SJSA1 (cell line): ENCODE results near the gene CPNE1. TPM values are rescaled to one million over a fixed set of nuclear protein-coding genes. Genes with fewer than 3 reads are reported as not detected.

ENCODE experiments used
- DNase-seq, 2 experiments: peaks; one replicate each; pipeline ENCODE4 v3.0.0-alpha.2; 2015 to 2020; ENCODE audit warnings: low spot score in 2 of 2, low read depth in 1 of 2
- H3K27ac ChIP-seq: fragments of 250-450 bp; sonication (Bioruptor Pico); 2 replicates; pipeline ENCODE4 v1.5.1; 2020; ENCODE audit warnings: mild to moderate bottlenecking, moderate library complexity
- H3K27me3 ChIP-seq: fragments of 250-450 bp; sonication (Bioruptor Pico); replicated peaks from 2 replicates; pipeline ENCODE4 v1.5.1; 2020; ENCODE audit warnings: mild to moderate bottlenecking, moderate library complexity
- H3K36me3 ChIP-seq: fragments of 250-450 bp; sonication (Bioruptor Pico); 2 replicates; pipeline ENCODE4 v1.5.1; 2020; ENCODE audit warnings: mild to moderate bottlenecking
- H3K4me1 ChIP-seq: fragments of 250-450 bp; sonication (Bioruptor Pico); replicated peaks from 2 replicates; pipeline ENCODE4 v1.6.1; 2021; ENCODE audit warnings: mild to moderate bottlenecking
- H3K4me3 ChIP-seq: fragments of 250-450 bp; sonication (Bioruptor Pico); 2 replicates; pipeline ENCODE4 v1.5.1; 2020; ENCODE audit warnings: mild to moderate bottlenecking
- H3K9me3 ChIP-seq: fragments of 250-450 bp; sonication (Bioruptor Pico); replicated peaks from 2 replicates; pipeline ENCODE4 v1.5.1; 2020; ENCODE audit warnings: mild to moderate bottlenecking
- total RNA-seq: library from RNA; depleted of rRNA; stranded (reverse); fragments of >200 nt; shearing (Covaris generic); gene quantifications from 2 replicates; pipeline ENCODE4 v1.2.3, GENCODE V29; 2014

The CPNE1 gene
- total RNA-seq, 1 experiment from 2014 or later: 162 TPM

- H3K27ac ChIP-seq: no peak overlapping the region
- DNase-seq: no peak
- H3K36me3 ChIP-seq: peaks cover 79% of the 10 kb centered on the region
- H3K4me3 ChIP-seq: no peak overlapping the region
- H3K27me3 ChIP-seq: no peaks in the 10 kb centered on the region
- H3K4me1 ChIP-seq: no peaks in the 10 kb centered on the region
- H3K9me3 ChIP-seq: no peaks in the 10 kb centered on the region
Measured at GRCh38 chr20:35653893-35654292, 10.8 kb downstream of the CPNE1 start.

- DNase-seq: no peak
- no peaks in the 10 kb centered on the region for H3K9me3 ChIP-seq
- no peaks in the 10 kb centered on the region for H3K27me3 ChIP-seq
- H3K36me3 ChIP-seq: peaks cover 81% of the 10 kb centered on the region
- no peak overlapping the region for H3K27ac ChIP-seq
- no peak overlapping the region for H3K4me3 ChIP-seq
- no peaks in the 10 kb centered on the region for H3K4me1 ChIP-seq
Measured at GRCh38 chr20:35653430-35653734, 11.3 kb downstream of the CPNE1 start.

DNA sequence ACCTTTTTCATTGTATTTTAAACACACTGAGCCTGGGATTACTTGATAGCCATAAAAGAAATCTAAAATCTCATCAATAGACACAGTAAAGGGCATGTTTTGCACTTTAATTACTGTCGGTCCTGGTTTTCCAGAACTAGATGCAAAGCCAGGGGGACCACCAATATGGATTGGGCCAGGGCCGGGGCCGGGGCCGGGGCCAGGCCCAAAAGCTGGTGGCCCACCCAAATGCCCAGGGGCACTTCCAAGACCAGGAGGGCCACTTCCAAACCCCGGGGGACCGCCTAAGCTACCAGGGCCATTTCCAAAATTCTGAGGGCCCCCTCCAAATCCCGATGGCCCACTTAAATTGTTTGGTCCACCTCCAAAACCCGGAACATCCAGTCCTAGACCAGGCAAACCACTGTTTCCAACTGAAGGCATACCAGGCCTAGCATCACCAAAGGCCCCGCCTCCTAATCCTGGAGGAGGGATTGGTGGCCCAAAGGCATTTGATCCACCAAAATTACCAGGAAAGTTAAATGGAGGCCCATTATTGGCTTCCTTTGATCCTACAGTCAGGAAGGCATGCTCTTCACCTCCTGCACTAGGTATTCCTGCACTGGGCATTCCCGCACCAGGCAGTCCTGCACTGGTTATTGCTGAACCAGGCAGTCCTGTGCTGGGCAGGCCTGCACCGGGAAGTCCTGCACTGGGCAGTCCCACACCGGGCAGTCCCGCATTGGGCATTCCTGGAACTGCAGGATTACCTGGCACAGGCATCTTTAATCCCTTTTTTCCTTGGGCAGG, 11.9 kb downstream of the CPNE1 start:
- Histone ChIP-seq H3K27me3 (no peaks in the 10 kb centered on the region), H3K36me3 (peaks cover 82% of the 10 kb centered on the region), H3K4me3 (no peak overlapping the region), H3K27ac (no peak overlapping the region), H3K9me3 (no peaks in the 10 kb centered on the region), H3K4me1 (no peaks in the 10 kb centered on the region)
- no peak for DNase-seq

DNA sequence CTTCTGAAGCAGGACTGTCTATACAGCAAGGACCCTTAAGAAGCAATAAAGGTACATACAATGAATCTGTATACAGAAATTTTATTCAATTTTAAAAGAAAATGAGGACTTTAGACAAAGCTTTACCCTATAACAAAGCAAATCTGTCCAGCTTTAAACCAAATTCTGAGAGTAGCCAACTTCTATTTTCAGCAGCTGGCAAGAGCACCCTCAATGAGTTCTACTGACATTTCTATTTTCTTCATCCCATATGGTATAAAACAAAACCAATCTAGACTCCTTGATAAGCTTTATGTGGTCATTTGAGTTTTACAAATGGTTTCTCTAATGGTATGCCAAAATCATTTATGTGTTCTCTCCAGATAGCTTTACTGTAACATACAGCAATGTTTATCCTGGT, 12.7 kb downstream of the CPNE1 start:
- Histone ChIP-seq H3K9me3 (no peaks in the 10 kb centered on the region), H3K36me3 (peaks cover 80% of the 10 kb centered on the region), H3K4me1 (no peaks in the 10 kb centered on the region), H3K4me3 (no peak overlapping the region), H3K27ac (no peak overlapping the region), H3K27me3 (no peaks in the 10 kb centered on the region)
- no peak for DNase-seq

GRCh38 chr20:35650632-35651031, 14.1 kb downstream of the CPNE1 start:
- no peaks in the 10 kb centered on the region for H3K27me3 ChIP-seq
- peaks cover 70% of the 10 kb centered on the region for H3K36me3 ChIP-seq
- no peak overlapping the region for H3K4me3 ChIP-seq
- H3K9me3 ChIP-seq: no peaks in the 10 kb centered on the region
- H3K27ac ChIP-seq: no peak overlapping the region
- no peaks in the 10 kb centered on the region for H3K4me1 ChIP-seq
- no peak for DNase-seq

DNA sequence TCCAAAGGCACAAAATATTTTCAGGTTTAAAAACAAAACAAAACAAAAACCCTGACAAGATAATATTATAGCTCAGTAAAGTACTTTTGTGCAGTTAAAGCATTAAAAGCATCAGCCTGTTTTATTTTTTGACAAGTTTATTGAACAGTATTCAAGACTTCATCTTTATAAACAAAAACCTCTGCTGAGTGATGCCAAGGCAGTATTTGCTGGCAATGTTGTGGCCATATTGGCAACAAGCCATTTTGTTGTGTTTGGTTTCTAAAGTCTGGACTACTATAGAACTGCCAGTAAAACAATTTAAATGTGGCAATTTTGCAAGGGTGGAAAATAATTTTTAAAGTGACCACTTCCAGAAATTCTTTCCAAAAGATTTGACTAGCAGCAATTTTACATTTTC, 15.9 kb downstream of the CPNE1 start:
- DNase-seq: no peak
- peaks cover 61% of the 10 kb centered on the region for H3K36me3 ChIP-seq
- no peaks in the 10 kb centered on the region for H3K27me3 ChIP-seq

DNA sequence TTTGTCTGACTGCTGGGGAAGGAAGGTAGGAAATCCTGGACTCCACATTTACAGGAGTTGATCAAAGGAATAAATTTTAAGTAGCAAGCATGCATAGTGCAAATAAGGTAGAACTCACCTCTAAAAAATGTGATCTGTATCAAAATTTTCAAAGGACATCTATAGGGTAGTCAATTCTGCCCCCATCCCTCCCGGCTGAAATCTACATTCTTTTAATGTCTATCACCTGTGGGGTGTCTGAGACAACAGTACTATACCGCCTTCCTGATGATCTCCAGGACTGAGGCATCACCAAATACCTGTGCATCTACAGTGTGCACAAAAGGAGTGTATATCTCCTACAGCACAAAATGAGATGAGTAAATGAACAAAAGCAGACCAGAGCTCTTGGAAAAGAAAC, 19.9 kb downstream of the CPNE1 start:
- H3K9me3 ChIP-seq: no peaks in the 10 kb centered on the region
- no peak overlapping the region for H3K27ac ChIP-seq
- peaks cover 31% of the 10 kb centered on the region for H3K36me3 ChIP-seq
- H3K4me1 ChIP-seq: no peaks in the 10 kb centered on the region
- no peak overlapping the region for H3K4me3 ChIP-seq
- no peaks in the 10 kb centered on the region for H3K27me3 ChIP-seq
- no peak for DNase-seq

More for the DNA sequence above, 15.9 kb downstream of the CPNE1 start:
- H3K4me1 ChIP-seq: no peaks in the 10 kb centered on the region
- H3K9me3 ChIP-seq: no peaks in the 10 kb centered on the region
- H3K4me3 ChIP-seq: no peak overlapping the region
- no peak overlapping the region for H3K27ac ChIP-seq

GRCh38 chr20:35643045-35643444, 21.7 kb downstream of the CPNE1 start:
- Histone ChIP-seq H3K9me3 (no peaks in the 10 kb centered on the region), H3K27ac (no peak overlapping the region), H3K4me3 (no peak overlapping the region), H3K36me3 (peaks cover 23% of the 10 kb centered on the region), H3K4me1 (no peaks in the 10 kb centered on the region), H3K27me3 (no peaks in the 10 kb centered on the region)
- DNase-seq: no peak

DNA sequence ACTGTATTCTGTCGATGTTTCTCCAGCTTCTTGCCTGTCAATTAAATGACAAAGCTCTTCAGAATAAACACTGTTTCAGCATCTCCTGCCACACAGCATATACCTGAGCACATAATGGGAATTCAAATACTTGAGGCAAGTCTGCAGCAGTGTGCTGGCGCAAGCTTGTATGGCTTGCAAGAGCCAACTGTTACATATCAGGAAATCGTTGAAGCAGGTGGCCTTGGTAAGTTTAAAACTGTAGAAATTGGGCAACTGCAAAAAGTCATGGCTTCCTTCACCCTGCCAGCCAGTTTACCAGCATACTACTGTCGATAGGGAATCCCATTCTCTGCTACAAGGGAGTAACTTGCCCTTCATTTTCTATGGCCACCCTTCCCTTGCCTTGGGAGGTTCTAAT, 23.0 kb downstream of the CPNE1 start:
- no peak for DNase-seq
- Histone ChIP-seq H3K4me3 (no peak overlapping the region), H3K36me3 (peaks cover 19% of the 10 kb centered on the region), H3K27ac (no peak overlapping the region), H3K4me1 (no peaks in the 10 kb centered on the region), H3K27me3 (no peaks in the 10 kb centered on the region), H3K9me3 (no peaks in the 10 kb centered on the region)

DNA sequence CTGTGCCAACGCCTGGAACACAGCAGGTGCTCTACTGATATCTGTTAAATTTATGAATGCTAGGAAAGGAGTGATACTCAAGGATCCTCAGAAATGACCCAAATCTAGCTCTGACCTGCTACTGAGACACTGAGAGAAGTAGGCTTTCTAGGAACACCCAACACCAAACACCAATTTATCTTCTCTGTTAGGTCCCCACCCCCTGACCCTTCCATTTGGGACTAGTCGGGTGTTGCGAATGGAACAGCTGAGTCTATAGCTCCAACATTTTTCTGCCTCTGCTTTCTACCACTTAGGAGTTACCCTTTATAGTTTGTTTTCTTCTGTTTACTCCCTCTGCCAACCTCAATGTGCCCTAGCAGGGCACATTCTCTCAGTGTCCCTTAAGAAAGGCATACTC, 24.0 kb downstream of the CPNE1 start:
- no peaks in the 10 kb centered on the region for H3K9me3 ChIP-seq
- no peak overlapping the region for H3K4me3 ChIP-seq
- no peaks in the 10 kb centered on the region for H3K27me3 ChIP-seq
- H3K4me1 ChIP-seq: no peaks in the 10 kb centered on the region
- DNase-seq: no peak
- no peak overlapping the region for H3K27ac ChIP-seq
- H3K36me3 ChIP-seq: peaks cover 16% of the 10 kb centered on the region

DNA sequence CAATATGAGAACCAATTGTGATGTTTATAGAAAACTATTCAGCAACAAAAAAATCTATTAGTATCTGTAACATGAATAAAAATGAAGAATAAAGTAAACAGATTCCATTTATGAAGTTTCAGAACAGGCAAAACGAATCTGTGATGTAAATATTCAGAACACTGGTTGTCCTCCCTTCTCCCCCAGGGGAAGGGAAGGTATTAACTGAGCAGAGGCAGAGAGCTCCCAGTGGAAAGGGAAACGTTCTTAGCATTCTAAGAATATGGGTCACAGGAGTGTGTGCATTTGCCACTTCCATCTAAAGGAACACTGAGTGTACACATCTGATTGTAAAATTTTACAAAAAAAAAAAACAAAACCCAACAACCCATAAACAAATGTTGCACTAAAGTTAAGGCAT, 25.9 kb downstream of the CPNE1 start:
- no peak for DNase-seq
- H3K36me3 ChIP-seq: peaks cover 7% of the 10 kb centered on the region

DNA sequence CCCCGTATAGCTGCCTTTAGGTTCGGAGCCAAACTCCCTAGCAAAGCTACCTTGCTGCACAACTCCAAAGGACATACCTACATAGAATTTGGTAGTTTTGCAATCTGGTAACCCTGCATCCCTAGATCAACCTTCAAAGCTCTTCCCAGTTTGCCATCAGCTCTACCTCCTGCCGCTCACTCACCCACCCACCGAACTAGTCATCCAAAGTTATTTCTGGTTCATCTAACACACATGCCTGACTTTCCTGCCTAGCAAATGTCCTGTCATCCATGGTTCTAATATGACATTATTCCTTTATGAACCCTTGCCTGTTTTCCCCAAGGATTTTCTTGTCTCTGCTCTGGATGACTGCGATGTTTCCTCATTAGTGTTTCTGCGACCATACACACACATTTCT, 27.4 kb downstream of the CPNE1 start:
- Histone ChIP-seq H3K36me3 (peaks cover 18% of the 10 kb centered on the region), H3K4me1 (no peaks in the 10 kb centered on the region), H3K9me3 (no peaks in the 10 kb centered on the region), H3K4me3 (no peak overlapping the region), H3K27ac (no peak overlapping the region), H3K27me3 (no peaks in the 10 kb centered on the region)
- DNase-seq: no peak

More for the DNA sequence above, 25.9 kb downstream of the CPNE1 start:
- Histone ChIP-seq H3K9me3 (no peaks in the 10 kb centered on the region), H3K4me1 (no peaks in the 10 kb centered on the region), H3K27me3 (no peaks in the 10 kb centered on the region), H3K4me3 (no peak overlapping the region), H3K27ac (no peak overlapping the region)

GRCh38 chr20:35636095-35636494, 28.6 kb downstream of the CPNE1 start:
- H3K9me3 ChIP-seq: no peaks in the 10 kb centered on the region
- no peak overlapping the region for H3K4me3 ChIP-seq
- no peak overlapping the region for H3K27ac ChIP-seq
- DNase-seq: no peak
- H3K4me1 ChIP-seq: no peaks in the 10 kb centered on the region
- H3K27me3 ChIP-seq: no peaks in the 10 kb centered on the region
- H3K36me3 ChIP-seq: peaks cover 25% of the 10 kb centered on the region

- peaks cover 28% of the 10 kb centered on the region for H3K36me3 ChIP-seq
- no peak for DNase-seq
- no peaks in the 10 kb centered on the region for H3K9me3 ChIP-seq
- H3K4me3 ChIP-seq: no peak overlapping the region
- H3K27ac ChIP-seq: no peak overlapping the region
- no peaks in the 10 kb centered on the region for H3K27me3 ChIP-seq
- H3K4me1 ChIP-seq: no peaks in the 10 kb centered on the region
Measured at GRCh38 chr20:35635652-35636051, 29.0 kb downstream of the CPNE1 start.

- Histone ChIP-seq H3K4me1 (no peaks in the 10 kb centered on the region), H3K27me3 (no peaks in the 10 kb centered on the region), H3K9me3 (no peaks in the 10 kb centered on the region), H3K36me3 (peaks cover 55% of the 10 kb centered on the region), H3K4me3 (no peak overlapping the region), H3K27ac (no peak overlapping the region)
- DNase-seq: no peak
Measured at GRCh38 chr20:35632539-35633115, 32.1 kb downstream of the CPNE1 start.
